HUES48 (cell line): ENCODE measurements around the gene RIMOC1.

Source experiments
- H3K27ac ChIP-seq: one replicate; pipeline ENCODE4 v1.7.0; 2013; ENCODE audit warnings: low read depth, low read length, inconsistent platforms
- H3K27me3 ChIP-seq: 2 replicates; pipeline ENCODE4 v1.6.1; 2013; ENCODE audit warnings: mild to moderate bottlenecking, low read length; ENCODE audit not compliant: control insufficient read depth, insufficient read depth
- H3K36me3 ChIP-seq: 2 replicates; pipeline ENCODE4 v1.6.1; 2013; ENCODE audit warnings: low read length; ENCODE audit not compliant: control insufficient read depth, insufficient read depth
- H3K4me1 ChIP-seq: 2 replicates; pipeline ENCODE4 v1.6.1; 2013; ENCODE audit warnings: mild to moderate bottlenecking, low read length; ENCODE audit not compliant: control insufficient read depth, insufficient read depth
- H3K4me3 ChIP-seq: 2 replicates; pipeline ENCODE4 v1.5.1; 2013; ENCODE audit warnings: mild to moderate bottlenecking, low read depth, low read length
- H3K9ac ChIP-seq: 2 replicates; pipeline ENCODE4 v1.6.1; 2013; ENCODE audit warnings: mild to moderate bottlenecking, low read depth, low read length, moderate library complexity
- H3K9me3 ChIP-seq: 2 replicates; pipeline ENCODE4 v1.6.1; 2013; ENCODE audit warnings: low read length; ENCODE audit not compliant: control insufficient read depth, insufficient read depth

The RIMOC1 gene

GRCh38 chr5:41903892-41904799, at the start of gene RIMOC1:
Gene RIMOC1, plus strand, starts transcription at chr5:41904344. Its CDS starts 24 bp downstream, at chr5:41904368.
- Histone ChIP-seq H3K9ac (peak within 1 kb of the TSS; percentile 96), H3K9me3 (no peaks in the 10 kb centered on the region), H3K27me3 (no peaks in the 10 kb centered on the region), H3K4me3 (peak within 1 kb of the TSS; percentile 90), H3K36me3 (peaks cover 29% of the 10 kb centered on the region), H3K27ac (peak within 1 kb of the TSS; percentile 73), H3K4me1 (0 out of 2 replicates have a peak, but pooled peaks cover 11% of the 10 kb centered on the region)

GRCh38 chr5:41856644-41857491, 47.3 kb upstream of the RIMOC1 start:
- Histone ChIP-seq H3K27ac (no peak overlapping the region), H3K9ac (no peak overlapping the region), H3K27me3 (no peaks in the 10 kb centered on the region), H3K4me1 (no peaks in the 10 kb centered on the region), H3K36me3 (peaks cover 70% of the 10 kb centered on the region), H3K9me3 (no peaks in the 10 kb centered on the region), H3K4me3 (no peak overlapping the region)

GRCh38 chr5:41857989-41858388, 46.2 kb upstream of the RIMOC1 start:
- Histone ChIP-seq H3K4me1 (no peaks in the 10 kb centered on the region), H3K27me3 (no peaks in the 10 kb centered on the region), H3K27ac (no peak overlapping the region), H3K36me3 (peaks cover 65% of the 10 kb centered on the region), H3K9ac (no peak overlapping the region), H3K4me3 (no peak overlapping the region), H3K9me3 (no peaks in the 10 kb centered on the region)

GRCh38 chr5:41858890-41859289, 45.3 kb upstream of the RIMOC1 start:
- Histone ChIP-seq H3K4me1 (no peaks in the 10 kb centered on the region), H3K27me3 (no peaks in the 10 kb centered on the region), H3K9ac (no peak overlapping the region), H3K36me3 (peaks cover 58% of the 10 kb centered on the region), H3K9me3 (no peaks in the 10 kb centered on the region), H3K4me3 (no peak overlapping the region), H3K27ac (no peak overlapping the region)

GRCh38 chr5:41863871-41864486, 40.2 kb upstream of the RIMOC1 start:
- Histone ChIP-seq H3K27me3 (peaks cover 2% of the 10 kb centered on the region), H3K4me1 (no peaks in the 10 kb centered on the region), H3K9me3 (no peaks in the 10 kb centered on the region), H3K9ac (no peak overlapping the region), H3K27ac (no peak overlapping the region), H3K4me3 (no peak overlapping the region), H3K36me3 (peaks cover 30% of the 10 kb centered on the region)

- H3K27ac ChIP-seq, result no peak overlapping the region
- H3K4me3 ChIP-seq, result peak overlapping the region; percentile 85
- peak overlapping the region; percentile 87; the same call in 1 of the 2 replicates for H3K9ac ChIP-seq
- H3K4me1 ChIP-seq, result 0 out of 2 replicates have a peak, but pooled peaks cover 5% of the 10 kb centered on the region
- H3K27me3 ChIP-seq, result peaks cover 25% of the 10 kb centered on the region
- H3K9me3 ChIP-seq, result no peaks in the 10 kb centered on the region
- H3K36me3 ChIP-seq, result peaks cover 2% of the 10 kb centered on the region; the same call in 1 of the 2 replicates
Observed at GRCh38 chr5:41869151-41869723, 34.9 kb upstream of the RIMOC1 start.

GRCh38 chr5:41869724-41870626, 34.2 kb upstream of the RIMOC1 start, which contains the start of gene OXCT1:
Gene OXCT1, minus strand, starts transcription at chr5:41870425. Its CDS starts 67 bp downstream, at chr5:41870358.
- peaks cover 25% of the 10 kb centered on the region for H3K27me3 ChIP-seq
- H3K36me3 ChIP-seq, result peaks cover 2% of the 10 kb centered on the region; the same call in 1 of the 2 replicates
- H3K9ac ChIP-seq, result peak within 1 kb of the TSS; percentile 87
- H3K4me3 ChIP-seq, result peak within 1 kb of the TSS; percentile 85
- 0 out of 2 replicates have a peak, but pooled peaks cover 5% of the 10 kb centered on the region for H3K4me1 ChIP-seq
- peak within 1 kb of the TSS; percentile 63 for H3K27ac ChIP-seq
- H3K9me3 ChIP-seq, result no peaks in the 10 kb centered on the region

GRCh38 chr5:41870627-41871048, 33.5 kb upstream of the RIMOC1 start:
- Histone ChIP-seq H3K9me3 (no peaks in the 10 kb centered on the region), H3K4me3 (peak overlapping the region; percentile 85), H3K27me3 (peaks cover 25% of the 10 kb centered on the region), H3K9ac (peak overlapping the region; percentile 87; the same call in 1 of the 2 replicates), H3K36me3 (peaks cover 2% of the 10 kb centered on the region; the same call in 1 of the 2 replicates), H3K27ac (peak overlapping the region; percentile 63), H3K4me1 (0 out of 2 replicates have a peak, but pooled peaks cover 5% of the 10 kb centered on the region)

GRCh38 chr5:41871852-41872251, 32.3 kb upstream of the RIMOC1 start:
- Histone ChIP-seq H3K4me3 (no peak overlapping the region), H3K27ac (no peak overlapping the region), H3K27me3 (peaks cover 25% of the 10 kb centered on the region), H3K4me1 (0 out of 2 replicates have a peak, but pooled peaks cover 5% of the 10 kb centered on the region), H3K36me3 (no peaks in the 10 kb centered on the region), H3K9ac (no peak overlapping the region), H3K9me3 (no peaks in the 10 kb centered on the region)
